HG03064 (cell line): ENCODE data around the gene MAPKBP1.

Source experiments
- ATAC-seq: cut with Tn5 transposase; IDR thresholded peaks from one replicate; pipeline ENCODE4 v1.9.1; 2021; ENCODE audit warnings: low read depth; ENCODE audit not compliant: unreplicated experiment

The MAPKBP1 gene

GRCh38 chr15:41805711-41806110 is 31.4 kb downstream of the MAPKBP1 start:
- ATAC-seq = no peak

GRCh38 chr15:41806291-41807181 is 32.3 kb downstream of the MAPKBP1 start:
- ATAC-seq = no peak

- ATAC-seq = no peak
Observed at GRCh38 chr15:41809121-41809520, 34.8 kb downstream of the MAPKBP1 start.

- ATAC-seq = no peak
Observed at GRCh38 chr15:41809526-41810220, 35.4 kb downstream of the MAPKBP1 start.

- ATAC-seq = no peak
Observed at GRCh38 chr15:41810651-41811431, 36.6 kb downstream of the MAPKBP1 start.

GRCh38 chr15:41811432-41812195 is 37.3 kb downstream of the MAPKBP1 start:
- no peak for ATAC-seq

GRCh38 chr15:41812820-41813375 is 38.6 kb downstream of the MAPKBP1 start:
- no peak for ATAC-seq

- no peak for ATAC-seq
Observed at GRCh38 chr15:41813426-41813825, 39.1 kb downstream of the MAPKBP1 start.

GRCh38 chr15:41814534-41814933 is 40.2 kb downstream of the MAPKBP1 start:
- no peak for ATAC-seq

- ATAC-seq = no peak
Observed at GRCh38 chr15:41816788-41817187, 42.5 kb downstream of the MAPKBP1 start.

- no peak for ATAC-seq
Observed at GRCh38 chr15:41817327-41817726, 43.0 kb downstream of the MAPKBP1 start.

- ATAC-seq = no peak
Observed at GRCh38 chr15:41817781-41818180, 43.5 kb downstream of the MAPKBP1 start.

GRCh38 chr15:41819455-41820050 is 45.3 kb downstream of the MAPKBP1 start:
- ATAC-seq = no peak

- no peak for ATAC-seq
Observed at GRCh38 chr15:41820791-41821423, 46.6 kb downstream of the MAPKBP1 start.

GRCh38 chr15:41821831-41822230 is 47.5 kb downstream of the MAPKBP1 start:
- no peak for ATAC-seq

- ATAC-seq = no peak
Observed at GRCh38 chr15:41822471-41822870, 48.2 kb downstream of the MAPKBP1 start.

- no peak for ATAC-seq
Observed at GRCh38 chr15:41822957-41823356, 48.7 kb downstream of the MAPKBP1 start.

- ATAC-seq = no peak
Observed at GRCh38 chr15:41823502-41823901, 49.2 kb downstream of the MAPKBP1 start.

GRCh38 chr15:41824062-41824745 is 49.9 kb downstream of the MAPKBP1 start:
- no peak for ATAC-seq
